Suprapubic skin (tissue), 4 donors: ENCODE data around the gene DIAPH1. TPM values are rescaled to one million over a fixed set of nuclear protein-coding genes. Genes with fewer than 3 reads are reported as not detected.

Source experiments
- DNase-seq, 2 donors: peaks; one replicate each; pipeline ENCODE4 v3.0.0-alpha.2; 2019; ENCODE audit warnings: low spot score in 2 of 2
- H3K27ac ChIP-seq: fragments of 200-600 bp; sonication (generic); one replicate; pipeline ENCODE4 v1.5.1; 2019
- H3K27me3 ChIP-seq: fragments of 200-600 bp; sonication (generic); one replicate; pipeline ENCODE4 v1.5.1; 2019
- H3K36me3 ChIP-seq: fragments of 200-600 bp; sonication (generic); one replicate; pipeline ENCODE4 v1.5.1; 2019
- H3K4me1 ChIP-seq: fragments of 200-600 bp; sonication (generic); one replicate; pipeline ENCODE4 v1.5.1; 2019
- H3K4me3 ChIP-seq: fragments of 200-600 bp; sonication (generic); one replicate; pipeline ENCODE4 v1.5.1; 2019; ENCODE audit warnings: mild to moderate bottlenecking
- H3K9me3 ChIP-seq: fragments of 200-600 bp; sonication (generic); one replicate; pipeline ENCODE4 v1.5.1; 2019
- EP300 ChIP-seq: sonication (generic); formaldehyde crosslinking; IDR thresholded peaks from one replicate; pipeline ENCODE4 v1.6.1; 2017; ENCODE audit warnings: antibody characterized with exemption
- POLR2A ChIP-seq, 2 donors: fragments of 450-650 bp; IDR thresholded peaks; one replicate each; pipeline ENCODE4 v1.6.1; 2017; ENCODE audit warnings: antibody characterized with exemption in 2 of 2, mild to moderate bottlenecking in 2 of 2, moderate library complexity in 2 of 2
- POLR2AphosphoS5 ChIP-seq, 3 donors: sonication (generic); formaldehyde crosslinking; IDR thresholded peaks; one replicate each; pipeline ENCODE4 v1.6.1; 2017; ENCODE audit warnings: antibody characterized with exemption in 3 of 3
- WGBS: methylation state at CpG from one replicate; pipeline ENCODE4 v1.1.5; 2018; 5-methylcytosine and 5-hydroxymethylcytosine counted together
- total RNA-seq, 4 donors: library from RNA; depleted of rRNA; stranded (reverse); fragments of >200 nt; gene quantifications; one replicate each; pipeline ENCODE4 v1.1.0, GENCODE V29; 2016
- TF ChIP-seq, protein P1 (sequence below), 2 donors: fragments of 200-600 bp in 1 of 2; fragments of 450-650 bp in 1 of 2; sonication (generic) in 1 of 2; IDR thresholded peaks; one replicate each; pipeline ENCODE4 v1.5.1; 2016 to 2019; ENCODE audit warnings: antibody characterized with exemption in 2 of 2, mild to moderate bottlenecking in 1 of 2, moderate library complexity in 1 of 2

The DIAPH1 gene
- total RNA-seq, 4 donors from 2014 or later, result 83.0 to 115 (median 95.1) TPM

DNA sequence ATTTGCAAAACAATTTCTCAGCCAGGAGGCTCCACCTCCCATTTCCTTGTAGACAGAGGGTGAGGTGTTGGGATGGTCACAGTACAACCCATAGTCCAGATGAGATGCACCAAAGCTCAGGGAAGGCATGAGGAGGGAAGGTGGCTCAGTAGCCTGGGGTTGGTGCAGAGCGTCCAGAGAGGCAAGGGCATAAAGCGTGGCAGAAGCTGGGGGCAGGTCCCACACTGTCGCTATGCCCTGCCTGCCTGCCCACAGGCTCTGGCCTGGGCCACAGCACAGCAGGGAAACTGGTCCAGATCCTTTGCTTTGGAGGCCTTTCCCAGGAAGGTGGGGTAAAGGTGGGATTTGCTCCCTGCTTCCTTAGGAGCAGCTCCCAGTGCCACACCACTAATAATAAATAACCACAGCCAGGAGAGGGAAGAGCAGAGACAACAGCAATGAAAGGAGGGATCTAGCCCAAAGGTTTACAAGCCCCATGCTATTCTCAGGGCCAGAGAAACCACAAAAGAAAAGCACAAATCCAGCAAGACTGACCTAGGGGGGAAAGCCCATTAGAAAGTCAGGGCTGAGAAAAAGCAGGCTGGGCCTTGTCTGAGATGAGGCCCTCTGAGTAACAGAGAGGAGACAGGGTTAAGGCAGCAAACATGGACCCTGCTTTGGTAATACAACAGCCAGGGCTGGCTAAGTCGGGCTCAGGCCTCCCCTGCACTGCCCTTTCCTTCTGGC lies 102.7 kb downstream of the DIAPH1 start:
- Histone ChIP-seq H3K36me3 (peaks cover 30% of the 10 kb centered on the region), H3K27ac (peak overlapping the region; percentile 93), H3K9me3 (no peaks in the 10 kb centered on the region), H3K27me3 (no peaks in the 10 kb centered on the region), H3K4me3 (no peak overlapping the region), H3K4me1 (peaks cover 71% of the 10 kb centered on the region)
- no peak for DNase-seq
- TF ChIP-seq POLR2AphosphoS5 (IDR thresholded peaks at IDR 0.05) (no peak), POLR2A (IDR thresholded peaks at IDR 0.05) (no peak), EP300 (no peak)
- TF ChIP-seq, protein P1, sequence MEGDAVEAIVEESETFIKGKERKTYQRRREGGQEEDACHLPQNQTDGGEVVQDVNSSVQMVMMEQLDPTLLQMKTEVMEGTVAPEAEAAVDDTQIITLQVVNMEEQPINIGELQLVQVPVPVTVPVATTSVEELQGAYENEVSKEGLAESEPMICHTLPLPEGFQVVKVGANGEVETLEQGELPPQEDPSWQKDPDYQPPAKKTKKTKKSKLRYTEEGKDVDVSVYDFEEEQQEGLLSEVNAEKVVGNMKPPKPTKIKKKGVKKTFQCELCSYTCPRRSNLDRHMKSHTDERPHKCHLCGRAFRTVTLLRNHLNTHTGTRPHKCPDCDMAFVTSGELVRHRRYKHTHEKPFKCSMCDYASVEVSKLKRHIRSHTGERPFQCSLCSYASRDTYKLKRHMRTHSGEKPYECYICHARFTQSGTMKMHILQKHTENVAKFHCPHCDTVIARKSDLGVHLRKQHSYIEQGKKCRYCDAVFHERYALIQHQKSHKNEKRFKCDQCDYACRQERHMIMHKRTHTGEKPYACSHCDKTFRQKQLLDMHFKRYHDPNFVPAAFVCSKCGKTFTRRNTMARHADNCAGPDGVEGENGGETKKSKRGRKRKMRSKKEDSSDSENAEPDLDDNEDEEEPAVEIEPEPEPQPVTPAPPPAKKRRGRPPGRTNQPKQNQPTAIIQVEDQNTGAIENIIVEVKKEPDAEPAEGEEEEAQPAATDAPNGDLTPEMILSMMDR (IDR thresholded peaks at IDR 0.05), result no peak
- WGBS, result 79% methylated on average over 4 of the region's 4 CpGs

DNA sequence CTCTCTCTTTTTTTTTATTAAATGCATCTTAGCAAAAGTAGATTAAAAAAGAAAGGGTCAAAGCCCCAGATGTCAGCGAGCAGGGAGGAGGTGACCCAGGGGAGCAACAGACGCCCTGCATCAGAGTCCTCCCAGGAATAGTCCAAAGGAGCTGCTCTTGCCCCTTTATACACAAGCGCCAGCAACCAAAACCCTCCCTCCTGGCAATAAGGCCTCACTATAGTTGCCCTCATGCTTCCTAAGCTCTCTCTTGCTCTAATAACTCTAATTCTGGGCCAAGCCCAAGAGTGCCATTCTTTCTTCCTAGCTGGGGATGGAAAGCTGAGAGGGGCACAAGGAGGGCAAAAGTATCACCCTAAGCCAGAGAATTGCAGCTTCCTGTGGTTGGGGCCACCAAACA lies 103.7 kb downstream of the DIAPH1 start:
- no peak overlapping the region for H3K4me3 ChIP-seq
- WGBS, result 87% methylated on average over 3 of the region's 3 CpGs
- peak overlapping the region; percentile 93 for H3K27ac ChIP-seq
- no peaks in the 10 kb centered on the region for H3K27me3 ChIP-seq
- no peak for TF ChIP-seq POLR2A (IDR thresholded peaks at IDR 0.05)
- TF ChIP-seq, protein P1 (IDR thresholded peaks at IDR 0.05), result no peak
- no peak for TF ChIP-seq POLR2AphosphoS5 (IDR thresholded peaks at IDR 0.05)
- no peak for TF ChIP-seq EP300
- peaks cover 61% of the 10 kb centered on the region for H3K4me1 ChIP-seq
- peaks cover 36% of the 10 kb centered on the region for H3K36me3 ChIP-seq
- no peak for DNase-seq
- no peaks in the 10 kb centered on the region for H3K9me3 ChIP-seq

DNA sequence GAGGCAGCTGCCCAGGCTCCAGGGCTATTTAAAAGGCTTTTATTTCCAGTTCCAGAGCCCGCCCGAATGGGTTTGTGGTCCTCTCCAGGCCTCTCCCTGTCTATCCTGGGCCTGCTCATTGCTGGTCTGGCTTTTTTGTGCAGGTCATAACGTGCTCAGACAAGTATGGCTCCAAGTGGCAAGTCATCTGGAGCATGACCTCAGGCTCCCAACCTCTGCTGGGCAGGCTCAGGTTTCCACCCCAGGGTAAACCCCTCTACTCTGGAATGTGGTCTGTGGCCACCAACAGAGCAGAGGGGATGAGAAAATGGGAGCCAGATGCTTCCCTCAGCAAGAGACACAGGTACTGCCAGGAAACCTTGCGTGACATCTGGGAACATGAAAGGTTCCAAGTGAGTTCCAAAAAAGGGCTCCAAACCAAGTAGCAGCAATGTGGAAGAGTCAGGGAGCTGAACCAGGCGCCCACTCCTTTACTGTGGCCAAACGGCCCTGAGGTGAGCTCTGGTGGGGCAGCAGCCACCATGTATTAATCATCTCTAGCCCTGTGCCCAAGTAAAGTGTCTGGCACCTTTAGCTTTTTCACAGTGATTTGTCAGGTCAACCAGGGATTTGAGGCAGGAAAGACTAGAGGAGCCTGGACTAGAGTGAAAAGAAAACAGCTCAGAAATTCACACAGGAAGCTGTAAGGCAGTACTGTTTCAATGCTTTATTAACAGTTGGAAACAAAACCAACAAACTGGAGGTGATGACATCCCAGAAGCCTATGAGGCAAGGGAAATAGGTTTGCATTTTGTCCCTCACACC lies 104.3 kb downstream of the DIAPH1 start:
- H3K27me3 ChIP-seq, result no peaks in the 10 kb centered on the region
- DNase-seq, result no peak
- H3K4me3 ChIP-seq, result peak overlapping the region; percentile 57
- WGBS, result 38% methylated on average over 6 of the region's 6 CpGs
- H3K9me3 ChIP-seq, result no peaks in the 10 kb centered on the region
- TF ChIP-seq EP300 (no peak), POLR2A (IDR thresholded peaks at IDR 0.05) (no peak), POLR2AphosphoS5 (IDR thresholded peaks at IDR 0.05) (no peak)
- TF ChIP-seq, protein P1 (IDR thresholded peaks at IDR 0.05), result no peak
- H3K4me1 ChIP-seq, result peaks cover 60% of the 10 kb centered on the region
- peaks cover 42% of the 10 kb centered on the region for H3K36me3 ChIP-seq
- H3K27ac ChIP-seq, result peak overlapping the region; percentile 93

DNA sequence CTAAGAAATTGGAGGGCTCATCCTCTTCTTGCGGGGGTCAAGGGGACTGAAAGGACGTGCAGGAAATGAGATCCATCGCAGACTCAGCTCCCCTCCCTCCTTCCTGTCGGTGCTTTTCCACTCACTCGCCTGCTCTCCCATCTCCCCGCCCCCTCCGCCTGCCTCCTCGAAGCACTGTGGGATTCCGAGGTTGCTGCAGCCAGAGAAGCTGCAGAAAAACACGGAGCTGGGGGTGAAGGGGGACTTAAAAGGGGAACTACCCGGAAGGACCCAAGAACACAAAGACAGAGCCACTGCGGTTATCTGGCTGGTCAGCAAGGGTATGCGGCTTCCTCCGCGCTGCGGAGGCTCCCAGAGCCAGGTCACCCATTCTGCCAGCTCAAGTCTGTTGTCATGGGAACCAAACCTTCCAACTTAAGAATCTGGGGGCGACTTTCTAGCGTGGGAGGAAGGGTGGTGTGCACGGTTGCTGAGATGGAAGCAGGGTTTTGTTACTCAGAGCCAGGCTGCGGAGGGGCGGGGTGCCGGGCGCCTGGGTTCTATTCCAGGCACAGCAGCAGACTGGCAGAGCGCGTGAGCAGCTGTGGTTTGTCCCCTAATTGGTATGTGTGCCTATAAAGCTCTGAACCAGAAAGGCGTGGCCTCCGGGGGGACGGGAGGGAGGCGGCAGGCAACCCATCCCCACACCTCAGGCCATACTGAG lies 105.0 kb downstream of the DIAPH1 start:
- H3K4me1 ChIP-seq, result peaks cover 67% of the 10 kb centered on the region
- peak overlapping the region; percentile 57 for H3K4me3 ChIP-seq
- 5% methylated on average over 20 of the region's 29 CpGs for WGBS
- peak overlapping the region; percentile 93 for H3K27ac ChIP-seq
- TF ChIP-seq, protein P1 (IDR thresholded peaks at IDR 0.05), result no peak
- TF ChIP-seq POLR2A (IDR thresholded peaks at IDR 0.05) (no peak), EP300 (no peak), POLR2AphosphoS5 (IDR thresholded peaks at IDR 0.05) (no peak)
- H3K27me3 ChIP-seq, result no peaks in the 10 kb centered on the region
- no peaks in the 10 kb centered on the region for H3K9me3 ChIP-seq
- peak; percentile 88 to 93 for DNase-seq
- peaks cover 40% of the 10 kb centered on the region for H3K36me3 ChIP-seq
